GM21529 (cell line): Measurements from ENCODE around the gene NASP.

ENCODE experiments used
- ATAC-seq: cut with Tn5 transposase; IDR thresholded peaks from one replicate; pipeline ENCODE4 v1.9.1; 2021; ENCODE audit not compliant: unreplicated experiment

The NASP gene

DNA sequence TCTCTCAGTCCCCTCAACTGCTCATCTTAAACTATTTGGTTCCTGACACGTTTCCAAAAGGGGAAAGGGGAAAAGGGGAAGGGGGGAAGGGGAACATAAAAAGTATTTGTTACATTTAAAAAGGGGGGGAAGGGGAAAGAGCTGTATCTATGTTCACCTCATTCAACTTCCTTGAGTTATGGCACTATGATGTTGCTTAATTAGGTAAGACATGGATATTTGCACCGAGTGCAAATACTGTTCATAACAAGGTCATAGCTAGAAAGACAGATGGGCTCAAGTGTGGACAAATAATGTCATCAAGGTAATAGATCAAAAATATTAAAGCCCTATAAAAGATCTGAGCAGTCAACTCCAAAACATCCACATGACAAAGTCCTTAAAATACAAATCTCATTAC is 76.5 kb downstream of the NASP start:
- no peak for ATAC-seq

- no peak for ATAC-seq
These were observed 83.0 kb downstream of the NASP start for GRCh38 chr1:45666836-45667235.

DNA sequence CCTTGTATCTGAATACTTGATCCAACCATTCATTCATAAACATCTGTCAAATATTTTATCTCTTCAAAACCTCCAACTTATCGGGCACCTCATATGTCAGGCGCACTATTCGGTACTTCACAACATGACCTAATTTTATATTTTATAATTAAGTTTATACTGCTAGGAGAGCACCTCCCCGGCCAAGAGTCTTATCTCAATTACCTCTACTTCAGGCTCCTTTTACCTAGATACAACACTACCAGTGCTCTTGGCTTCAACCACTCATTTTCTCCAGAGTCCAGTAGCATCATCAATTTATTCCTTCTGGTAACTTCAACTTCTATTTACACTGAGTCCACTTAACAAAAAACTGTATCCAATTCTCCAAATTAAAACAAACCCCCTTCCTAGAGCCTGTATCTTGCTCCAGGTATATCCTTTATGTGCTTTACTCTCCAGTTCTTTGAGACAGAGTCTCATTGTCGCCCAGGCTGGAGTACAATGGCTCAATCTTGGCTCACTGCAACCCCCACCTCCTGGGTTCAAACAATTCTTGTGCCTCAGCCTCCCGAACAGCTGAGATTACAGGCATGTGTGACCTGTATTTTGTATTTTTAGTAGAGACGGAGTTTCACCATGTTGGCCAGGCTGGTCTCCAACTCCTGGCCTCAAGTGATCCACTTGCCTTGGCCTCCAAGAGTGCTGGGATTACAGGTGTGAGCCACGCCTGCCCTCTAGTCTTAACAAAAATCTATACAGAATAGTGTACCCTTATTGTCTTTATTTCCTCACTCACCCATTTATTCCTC is 83.7 kb downstream of the NASP start:
- no peak for ATAC-seq
